Fibroblast of pulmonary artery (primary cell): ENCODE measurements around the gene CHRNA5.

Experiments
- DNase-seq: peaks from one replicate; pipeline ENCODE4 v3.0.0-alpha.2; 2010; ENCODE audit warnings: low read depth
- H3K4me3 ChIP-seq: replicated peaks from 2 replicates; pipeline ENCODE4 v1.5.1; 2011; ENCODE audit warnings: low read depth, mild to moderate bottlenecking, control low read depth, low read length, moderate library complexity
- TF ChIP-seq, protein P1 (sequence below): IDR thresholded peaks from 2 replicates; pipeline ENCODE4 v1.5.1; 2011; ENCODE audit warnings: mild to moderate bottlenecking, control low read depth, low read length, inconsistent platforms; ENCODE audit errors: missing control alignments

Gene CHRNA5

DNA sequence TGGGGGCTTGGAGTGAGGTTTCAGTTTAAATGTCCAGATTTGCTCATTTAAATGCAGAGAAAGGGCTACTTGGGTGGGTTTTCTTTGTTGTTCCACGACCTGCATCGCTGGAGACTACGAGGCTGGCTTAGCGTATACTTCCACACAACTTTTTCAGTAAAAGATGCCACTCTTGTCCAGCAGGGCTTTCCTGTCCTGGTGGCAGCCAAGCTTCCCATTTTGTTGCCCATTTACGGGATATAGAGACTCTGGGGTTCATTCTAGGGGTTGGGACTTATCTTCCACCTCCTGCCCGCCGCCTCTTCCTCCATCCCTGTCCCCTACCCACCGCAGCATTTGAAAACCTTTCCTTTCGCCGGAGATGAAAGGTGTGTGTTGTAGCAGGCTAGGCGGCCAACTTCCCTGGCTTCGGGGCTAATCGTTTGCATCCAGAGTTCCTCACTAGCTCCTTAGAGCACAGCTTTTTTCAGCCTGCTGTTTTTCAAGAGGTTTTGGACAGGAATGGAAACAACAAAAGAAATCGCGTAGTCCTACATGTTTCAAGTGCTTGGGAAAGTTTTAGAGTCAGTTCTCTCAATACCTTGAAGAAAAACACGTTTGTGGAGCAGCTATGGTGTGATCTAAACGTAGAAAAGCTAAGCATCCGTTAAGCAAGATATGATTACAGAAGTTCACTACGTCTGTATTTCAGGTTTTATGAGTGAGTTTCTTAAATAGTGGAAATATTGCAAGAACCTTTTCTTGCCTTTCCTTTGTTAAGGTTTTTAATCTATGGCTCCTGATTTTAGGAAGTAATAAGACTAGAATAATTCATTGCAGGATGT, 843 bp downstream of the CHRNA5 start:
- H3K4me3 ChIP-seq: peak overlapping the region; percentile 71
- TF ChIP-seq, protein P1, sequence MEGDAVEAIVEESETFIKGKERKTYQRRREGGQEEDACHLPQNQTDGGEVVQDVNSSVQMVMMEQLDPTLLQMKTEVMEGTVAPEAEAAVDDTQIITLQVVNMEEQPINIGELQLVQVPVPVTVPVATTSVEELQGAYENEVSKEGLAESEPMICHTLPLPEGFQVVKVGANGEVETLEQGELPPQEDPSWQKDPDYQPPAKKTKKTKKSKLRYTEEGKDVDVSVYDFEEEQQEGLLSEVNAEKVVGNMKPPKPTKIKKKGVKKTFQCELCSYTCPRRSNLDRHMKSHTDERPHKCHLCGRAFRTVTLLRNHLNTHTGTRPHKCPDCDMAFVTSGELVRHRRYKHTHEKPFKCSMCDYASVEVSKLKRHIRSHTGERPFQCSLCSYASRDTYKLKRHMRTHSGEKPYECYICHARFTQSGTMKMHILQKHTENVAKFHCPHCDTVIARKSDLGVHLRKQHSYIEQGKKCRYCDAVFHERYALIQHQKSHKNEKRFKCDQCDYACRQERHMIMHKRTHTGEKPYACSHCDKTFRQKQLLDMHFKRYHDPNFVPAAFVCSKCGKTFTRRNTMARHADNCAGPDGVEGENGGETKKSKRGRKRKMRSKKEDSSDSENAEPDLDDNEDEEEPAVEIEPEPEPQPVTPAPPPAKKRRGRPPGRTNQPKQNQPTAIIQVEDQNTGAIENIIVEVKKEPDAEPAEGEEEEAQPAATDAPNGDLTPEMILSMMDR: peak; percentile 19
- peak; percentile 15 for DNase-seq

DNA sequence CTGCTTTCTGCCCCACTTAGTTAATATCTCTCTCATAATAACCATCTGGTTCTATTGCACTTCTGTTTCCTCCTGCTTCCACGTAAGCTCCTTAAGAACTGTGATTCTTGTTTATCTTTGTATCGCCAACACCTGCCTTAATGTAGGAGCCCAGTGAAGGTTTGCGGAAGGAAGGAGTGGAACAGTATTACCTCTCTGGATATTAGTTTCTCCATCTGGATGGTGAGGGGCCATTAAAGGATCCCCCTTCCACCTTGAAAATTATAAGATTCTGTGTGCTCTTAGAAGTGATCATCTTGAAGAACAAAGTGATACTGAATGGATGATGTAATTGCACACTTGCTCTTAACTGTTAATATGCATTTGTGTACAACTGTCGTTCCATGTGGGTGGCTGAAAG, 2.2 kb downstream of the CHRNA5 start:
- no peak overlapping the region for H3K4me3 ChIP-seq
- TF ChIP-seq, protein P1: no peak
- no peak for DNase-seq

DNA sequence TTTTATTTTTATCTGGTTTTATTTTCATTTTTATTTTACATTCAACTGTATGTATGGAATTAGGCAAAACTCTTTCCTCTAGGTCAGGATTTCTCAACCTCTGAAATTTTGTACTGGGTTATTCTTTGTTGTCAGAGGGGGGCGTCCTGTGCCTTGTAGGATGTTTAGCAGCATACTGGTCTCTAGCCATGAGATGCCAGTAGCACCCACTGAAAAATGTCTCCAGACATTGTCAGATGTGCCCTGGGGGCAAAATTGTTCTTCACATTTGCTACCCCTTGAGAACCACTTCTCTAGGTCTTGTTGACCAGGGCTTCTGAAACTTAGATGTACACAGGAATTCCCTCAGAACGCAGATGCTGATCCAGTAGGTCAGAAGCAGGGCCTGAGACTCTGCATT, 5.4 kb downstream of the CHRNA5 start:
- DNase-seq: no peak
- no peak overlapping the region for H3K4me3 ChIP-seq
- TF ChIP-seq, protein P1: no peak

DNA sequence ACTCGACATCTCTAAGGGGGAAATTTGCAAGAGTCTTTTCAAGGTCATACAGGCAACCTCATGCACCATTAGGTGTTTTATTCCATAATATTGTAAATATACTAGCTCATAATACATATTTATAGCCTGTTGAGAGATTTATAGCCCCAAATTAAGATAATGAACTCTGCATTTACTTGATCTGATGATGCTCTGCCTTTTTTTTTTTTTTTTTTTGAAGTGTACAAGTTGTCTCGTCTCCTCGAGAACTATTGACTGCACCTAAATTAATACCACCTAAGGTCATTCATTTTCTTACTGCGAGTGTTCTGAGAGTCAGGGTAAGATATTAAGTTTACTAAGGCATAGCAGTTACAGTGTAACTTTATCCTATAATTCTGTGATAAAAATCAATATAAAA, 6.1 kb downstream of the CHRNA5 start:
- TF ChIP-seq, protein P1: no peak
- no peak overlapping the region for H3K4me3 ChIP-seq
- no peak for DNase-seq

DNA sequence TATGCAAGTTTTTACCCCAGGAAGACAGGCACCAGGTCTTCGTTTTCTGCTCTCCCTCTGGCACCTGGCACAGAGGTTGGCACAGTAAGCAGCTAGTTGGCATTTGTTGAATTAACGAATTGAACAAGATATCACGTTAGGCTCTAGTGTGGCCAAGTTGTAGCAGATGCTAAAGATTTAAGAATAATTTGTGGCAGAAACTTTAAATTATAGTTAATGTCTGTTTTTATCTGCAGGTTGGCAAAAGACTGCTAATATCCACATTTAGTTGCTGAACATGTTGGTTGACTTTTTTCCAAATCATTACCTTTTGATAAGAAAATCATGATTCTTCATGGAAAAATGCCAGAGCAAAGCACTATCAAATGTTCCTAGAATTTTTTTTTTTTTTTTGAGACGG, 8.1 kb downstream of the CHRNA5 start:
- TF ChIP-seq, protein P1: no peak
- H3K4me3 ChIP-seq: no peak overlapping the region
- DNase-seq: no peak

DNA sequence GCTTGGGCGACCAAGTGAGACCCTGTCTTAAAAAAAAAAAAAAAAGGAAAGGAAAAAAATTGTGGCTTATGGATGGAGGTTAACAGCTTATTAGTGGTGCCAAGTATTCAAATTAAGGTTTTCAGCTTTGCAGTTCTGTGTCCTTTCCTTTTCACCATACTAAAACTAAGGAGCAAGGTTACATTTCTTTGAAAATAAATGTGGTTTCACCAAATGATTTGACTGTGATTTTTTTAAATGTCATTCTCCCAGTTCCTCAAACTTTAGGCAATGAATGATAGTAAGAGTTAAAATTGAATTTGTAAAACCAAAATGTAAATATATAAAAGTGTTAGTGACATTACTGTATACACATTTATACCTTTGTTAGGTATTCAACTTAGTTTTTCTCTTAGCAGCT, 9.6 kb downstream of the CHRNA5 start:
- DNase-seq: no peak
- TF ChIP-seq, protein P1: no peak
- no peak overlapping the region for H3K4me3 ChIP-seq

DNA sequence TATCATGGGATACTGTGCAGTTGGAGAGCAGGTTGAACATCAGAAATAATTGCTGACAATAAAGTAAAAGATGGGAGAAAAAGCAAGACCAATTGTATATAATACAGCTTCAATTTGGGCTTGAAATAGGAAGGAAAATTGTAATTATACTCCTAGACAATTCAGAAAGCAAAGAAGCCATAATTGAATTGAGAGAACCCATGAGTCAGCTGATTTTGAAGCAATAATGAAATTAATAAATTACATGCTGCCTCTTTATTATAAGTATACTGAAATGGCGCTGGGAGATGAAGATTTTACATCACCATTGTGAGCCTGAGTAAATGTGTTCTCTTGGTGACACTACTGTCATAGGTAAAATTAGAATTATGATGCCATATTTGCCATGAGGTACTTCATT, 32.3 kb downstream of the CHRNA5 start:
- no peak overlapping the region for H3K4me3 ChIP-seq
- TF ChIP-seq, protein P1: no peak
- DNase-seq: no peak
